H1 (cell line): ENCODE data around the gene UBE2F. TPM values are rescaled to one million over a fixed set of nuclear protein-coding genes. Genes with fewer than 3 reads are reported as not detected.

Experiments used
- CTCF ChIA-PET: fragments of 300-600 bp; sonication (Branson Sonifier 250); formaldehyde crosslinking; loops from one replicate; lab custom pipeline; 2021; ENCODE audit not compliant: partially characterized antibody; lab: Charles Lee
- POLR2A ChIA-PET: fragments of 300-600 bp; sonication (Branson Sonifier 250); formaldehyde crosslinking; loops from one replicate; lab custom pipeline; 2021; ENCODE audit warnings: inconsistent platforms; ENCODE audit not compliant: partially characterized antibody; lab: Charles Lee
- DNase-seq, 2 experiments: peaks; one replicate each; pipeline versions ENCODE4 v3.0.0 to v3.0.0-alpha.2; 2010 to 2022; ENCODE audit warnings: low spot score in 2 of 2, low read depth in 1 of 2, mixed read lengths in 1 of 2
- FAIRE-seq: peaks from 2 replicates; lab custom pipeline; 2011; peaks lifted over from hg19 to GRCh38; lab: Jason Lieb, UNC
- H2AFZ ChIP-seq: 2 replicates; pipeline ENCODE4 v1.8.1; 2012; ENCODE audit warnings: low read length, inconsistent platforms
- H2AK5ac ChIP-seq: 2 replicates; pipeline ENCODE4 v1.6.1; 2013; ENCODE audit warnings: low read depth, low read length
- H2BK120ac ChIP-seq: replicated peaks from 2 replicates; pipeline ENCODE3; 2013; ENCODE audit warnings: low read depth, low read length, inconsistent platforms
- H2BK12ac ChIP-seq: 2 replicates; pipeline ENCODE4 v1.6.1; 2013; ENCODE audit warnings: low read depth, low read length
- H2BK15ac ChIP-seq: 2 replicates; pipeline ENCODE4 v1.6.1; 2013; ENCODE audit warnings: low read length
- H2BK20ac ChIP-seq: 2 replicates; pipeline ENCODE4 v1.6.1; 2013; ENCODE audit warnings: low read length
- H2BK5ac ChIP-seq: 2 replicates; pipeline ENCODE4 v1.6.1; 2013; ENCODE audit warnings: low read depth, low read length
- H3K14ac ChIP-seq: 2 replicates; pipeline ENCODE4 v1.6.1; 2013; ENCODE audit warnings: inconsistent platforms; ENCODE audit not compliant: insufficient read length
- H3K18ac ChIP-seq: 2 replicates; pipeline ENCODE4 v1.6.1; 2013; ENCODE audit warnings: low read length; ENCODE audit errors: extremely low read depth
- H3K23ac ChIP-seq: 2 replicates; pipeline ENCODE4 v1.6.1; 2013; ENCODE audit warnings: inconsistent platforms; ENCODE audit not compliant: insufficient read length
- H3K23me2 ChIP-seq: 2 replicates; pipeline ENCODE4 v1.6.1; 2013; ENCODE audit warnings: low read depth, low read length
- H3K27ac ChIP-seq: 2 replicates; pipeline ENCODE4 v1.6.1; 2011; ENCODE audit warnings: low read depth, low read length, inconsistent platforms
- H3K27me3 ChIP-seq, 4 experiments: replicated peaks in 1 of 4; 1 replicate in 1 of 4; 2 replicates in 3 of 4; pipeline versions ENCODE4 v1.6.1 to v1.8.1; 2011 to 2013; ENCODE audit warnings: low read length in 3 of 4, mild to moderate bottlenecking in 3 of 4, inconsistent platforms in 2 of 4, mixed read lengths in 2 of 4, moderate library complexity in 1 of 4; ENCODE audit not compliant: control insufficient read depth in 3 of 4, insufficient read depth in 3 of 4; ENCODE audit errors: extremely low read depth in 1 of 4
- H3K36me3 ChIP-seq, 4 experiments: 2 replicates each; pipeline versions ENCODE4 v1.6.1 to v1.8.1; 2011 to 2013; ENCODE audit warnings: mild to moderate bottlenecking in 4 of 4, low read length in 3 of 4, moderate library complexity in 2 of 4, control low read depth in 1 of 4, inconsistent platforms in 1 of 4; ENCODE audit not compliant: insufficient read depth in 4 of 4, control insufficient read depth in 2 of 4
- H3K4ac ChIP-seq: replicated peaks from 2 replicates; pipeline ENCODE3; 2013; ENCODE audit warnings: low read length, low read depth, mixed read lengths, inconsistent platforms; ENCODE audit not compliant: insufficient read length
- H3K4me1 ChIP-seq, 4 experiments: replicated peaks in 1 of 4; 1 replicate in 1 of 4; 2 replicates in 3 of 4; pipeline versions ENCODE4 v1.6.1 to v1.8.1; 2011 to 2013; ENCODE audit warnings: low read length in 3 of 4, inconsistent platforms in 2 of 4, mixed read lengths in 1 of 4; ENCODE audit not compliant: insufficient read depth in 4 of 4, control insufficient read depth in 3 of 4
- H3K4me2 ChIP-seq, 2 experiments: 2 replicates each; pipeline versions ENCODE4 v1.6.1 to v1.8.1; 2011 to 2013; ENCODE audit warnings: low read depth in 2 of 2, low read length in 2 of 2, control low read depth in 1 of 2, inconsistent platforms in 1 of 2, mild to moderate bottlenecking in 1 of 2; ENCODE audit not compliant: insufficient read depth in 1 of 2
- H3K4me3 ChIP-seq, 4 experiments: fragments of 200-600, 300-600 bp in 1 of 4; sonication (generic), shearing (Covaris generic), sonication (Bioruptor Twin) in 1 of 4; 2 replicates each; pipeline versions ENCODE4 v1.5.1 to v1.8.1; 2011 to 2016; ENCODE audit warnings: low read length in 4 of 4, low read depth in 3 of 4, control low read depth in 2 of 4, inconsistent platforms in 2 of 4, mild to moderate bottlenecking in 2 of 4, mixed read lengths in 1 of 4, moderate library complexity in 1 of 4; ENCODE audit not compliant: insufficient read depth in 2 of 4; ENCODE audit errors: extremely low read depth in 1 of 4
- H3K56ac ChIP-seq: replicated peaks from 2 replicates; pipeline ENCODE3; 2013; ENCODE audit warnings: low read depth, mild to moderate bottlenecking, mixed read lengths, low read length, inconsistent platforms; ENCODE audit not compliant: insufficient read length
- H3K79me1 ChIP-seq: 2 replicates; pipeline ENCODE4 v1.6.1; 2013; ENCODE audit warnings: low read depth, low read length, control low read depth
- H3K79me2 ChIP-seq, 2 experiments: 2 replicates each; pipeline versions ENCODE4 v1.6.1 to v1.8.1; 2012 to 2013; ENCODE audit warnings: low read length in 2 of 2, mild to moderate bottlenecking in 2 of 2, inconsistent platforms in 1 of 2; ENCODE audit not compliant: insufficient read depth in 2 of 2, control insufficient read depth in 1 of 2
- H3K9ac ChIP-seq, 4 experiments: replicated peaks in 1 of 4; 1 replicate in 1 of 4; 2 replicates in 3 of 4; pipeline versions ENCODE4 v1.6.1 to v1.8.1; 2011 to 2013; ENCODE audit warnings: low read depth in 3 of 4, low read length in 3 of 4, control low read depth in 2 of 4, mild to moderate bottlenecking in 2 of 4, moderate library complexity in 2 of 4, inconsistent platforms in 1 of 4; ENCODE audit errors: extremely low read depth in 1 of 4
- H3K9me3 ChIP-seq, 2 experiments: 2 replicates each; pipeline versions ENCODE4 v1.6.1 to v1.8.1; 2012 to 2013; ENCODE audit warnings: mild to moderate bottlenecking in 2 of 2, moderate library complexity in 2 of 2, control low read depth in 1 of 2, inconsistent platforms in 1 of 2, low read depth in 1 of 2, low read length in 1 of 2, mixed read lengths in 1 of 2; ENCODE audit not compliant: insufficient read depth in 2 of 2
- H4K20me1 ChIP-seq, 2 experiments: replicated peaks in 1 of 2; 2 replicates each; pipeline versions ENCODE3 to v1.8.1; 2011 to 2013; ENCODE audit warnings: inconsistent platforms in 2 of 2, low read length in 2 of 2, mild to moderate bottlenecking in 1 of 2; ENCODE audit not compliant: insufficient read depth in 2 of 2, control insufficient read depth in 1 of 2
- H4K5ac ChIP-seq: 2 replicates; pipeline ENCODE4 v1.6.1; 2013; ENCODE audit warnings: low read length, low read depth, mixed read lengths, inconsistent platforms; ENCODE audit not compliant: insufficient read length
- H4K8ac ChIP-seq: 2 replicates; pipeline ENCODE4 v1.8.0; 2013; ENCODE audit warnings: mild to moderate bottlenecking, moderate library complexity, low read length, inconsistent platforms; ENCODE audit not compliant: insufficient read depth; ENCODE audit errors: extremely low read depth
- H4K91ac ChIP-seq: replicated peaks from 2 replicates; pipeline ENCODE3; 2013; ENCODE audit warnings: low read length, mixed read lengths, inconsistent platforms; ENCODE audit not compliant: insufficient read length
- ASH2L ChIP-seq: fragments of 200-600, 300-600 bp; sonication (generic); IDR thresholded peaks from one replicate; pipeline ENCODE4 v1.7.1; 2017; ENCODE audit warnings: low read length
- CTBP2 ChIP-seq: IDR thresholded peaks from 2 replicates; pipeline ENCODE4 v1.7.0; 2011; ENCODE audit warnings: borderline replicate concordance, mild to moderate bottlenecking, moderate library complexity, mixed read lengths, low read length; ENCODE audit not compliant: insufficient read depth, insufficient read length
- JUN ChIP-seq: IDR thresholded peaks from 2 replicates; pipeline ENCODE4 v1.6.1; 2011; ENCODE audit warnings: low read depth, mild to moderate bottlenecking, improper control_type of control experiment, low read length
- MAFK ChIP-seq: IDR thresholded peaks from 2 replicates; pipeline ENCODE4 v1.6.1; 2012; ENCODE audit warnings: low read depth, mild to moderate bottlenecking, improper control_type of control experiment, low read length
- RBBP5 ChIP-seq: IDR thresholded peaks from 2 replicates; pipeline ENCODE4 v1.7.1; 2012; ENCODE audit warnings: low read depth, mild to moderate bottlenecking, inconsistent platforms, low read length, moderate library complexity, borderline replicate concordance
- TAF7 ChIP-seq: optimal IDR thresholded peaks from 2 replicates; pipeline ENCODE3; 2011; ENCODE audit warnings: low read depth, mild to moderate bottlenecking, inconsistent platforms, low read length, moderate library complexity, borderline replicate concordance
- WGBS, 2 experiments: shearing (Covaris generic) in 1 of 2; methylation state at CpG; one replicate each; pipeline versions ENCODE4 v1.1.6 to v1.1.7; 2013 to 2015; ENCODE audit warnings: low lambda C conversion rate in 2 of 2, mixed read lengths in 2 of 2, inconsistent platforms in 1 of 2, low coverage in 1 of 2, missing lambda C conversion rate in 1 of 2; ENCODE audit not compliant: insufficient replicate concordance in 2 of 2, insufficient coverage in 1 of 2, insufficient read length in 1 of 2; ENCODE audit errors: extremely low coverage in 1 of 2, missing lambda C conversion rate in 1 of 2; 5-methylcytosine and 5-hydroxymethylcytosine counted together
- polyA plus RNA-seq, 7 experiments: library from polyadenylated mRNA; depleted of rRNA in 3 of 7; stranded (reverse) in 5 of 7; unstranded in 2 of 7; fragments of >200 nt in 5 of 7; fragments of 200-250 nt in 2 of 7; gene quantifications; 1 replicate in 5 of 7; 2 replicates in 1 of 7; 4 replicates in 1 of 7; pipeline versions ENCODE4 v1.2.1 to v1.2.3, GENCODE V29; 2011 to 2013; ENCODE audit warnings: missing spikeins in 2 of 7, mixed read lengths in 2 of 7
- total RNA-seq: library from RNA; stranded (reverse); fragmentation: NEBNext Ultra II Directional; extraction: Animal tissue kit (Norgen Biotek cat#: 25700); gene quantifications from 2 replicates; pipeline ENCODE4 v1.2.1, GENCODE V29; 2021

Gene UBE2F
- total and polyA plus RNA-seq, 2 of the 8 experiments (the other 6 are each of a cell fraction or from before 2014, with no cell fraction given): 43.3 to 59.8 TPM

- Histone ChIP-seq H3K79me2 (peaks cover 10 to 83% of the 10 kb centered on the region in 2 experiments; a peak in 3 of 4 replicates), H2BK120ac (no peak overlapping the region), H4K5ac (no peak overlapping the region), H2AK5ac (no peak overlapping the region), H3K27ac (no peak overlapping the region), H3K56ac (no peak overlapping the region), H3K14ac (no peak overlapping the region), H3K18ac (no peak overlapping the region), H4K20me1 (peaks cover 9 to 21% of the 10 kb centered on the region in 2 experiments), H3K23ac (no peak overlapping the region), H3K79me1 (peaks cover 23% of the 10 kb centered on the region), H3K9ac (no peak overlapping the region), H2BK5ac (no peak overlapping the region), H3K4ac (no peak overlapping the region), H2BK12ac (no peak overlapping the region), H3K4me1 (peaks cover 0 to 9% (median 4%) of the 10 kb centered on the region in 4 experiments; a peak in 6 of 7 replicates), H4K91ac (no peak overlapping the region), H3K4me2 (no peak overlapping the region), H2BK15ac (no peak overlapping the region), H3K4me3 (no peak overlapping the region), H3K23me2 (peaks cover under 1% of the 10 kb centered on the region; the same call in 1 of the 2 replicates), H3K36me3 (peaks cover 0 to 7% (median 0%) of the 10 kb centered on the region in 4 experiments; a peak in 1 of 8 replicates), H4K8ac (no peak overlapping the region), H2BK20ac (no peak overlapping the region), H3K27me3 (no peaks in the 10 kb centered on the region), H2AFZ (no peak overlapping the region), H3K9me3 (no peaks in the 10 kb centered on the region)
- POLR2A ChIA-PET: no interaction called here
- FAIRE-seq: no peak
- WGBS, 2 experiments: 95% methylated on average over 10 of the region's 10 CpGs; no CpG with 5 or more reads in 1 of the 2 experiments
- CTCF ChIA-PET: interaction anchor here (0.8 to 1.0 kb wide), 2 partner anchors 115 to 167 kb away, joined by 3 read pairs; no protein-coding TSS in a partner anchor
- no peak for DNase-seq
- TF ChIP-seq JUN (no peak), RBBP5 (no peak), CTBP2 (no peak), ASH2L (no peak), MAFK (no peak), TAF7 (no peak)
These were observed 6.1 kb downstream of the UBE2F start for GRCh38 chr2:237972936-237973335.
